Measurements from ENCODE around the gene ZNF444. TPM values are rescaled to one million over a fixed set of nuclear protein-coding genes. Genes with fewer than 3 reads are reported as not detected.
A peak's percentile ranks its signal among the peaks of the same experiment; 100 is the strongest.

Gene ZNF444
- polyA plus RNA-seq, 3 donors, result 2.7 to 6.9 (median 3.5) TPM

DNA sequence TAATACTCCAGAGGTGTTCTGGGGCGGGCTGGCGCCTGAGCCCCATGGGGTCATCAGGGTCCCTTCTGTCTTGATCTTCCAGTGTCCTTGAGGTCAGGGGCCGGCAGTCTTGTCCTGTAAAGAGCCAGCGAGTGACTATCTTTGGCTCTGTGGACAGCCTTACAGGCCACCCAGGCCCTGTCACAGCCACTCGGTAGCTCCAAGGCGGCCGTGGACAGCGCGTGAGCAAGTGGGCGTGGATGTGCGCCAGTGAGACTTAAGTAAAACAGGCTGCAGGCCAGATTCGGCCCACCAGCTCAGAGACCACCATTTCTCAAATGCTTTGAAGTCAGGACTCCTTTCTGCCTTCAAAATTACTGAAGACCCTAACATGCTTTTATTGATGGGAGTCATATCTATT is 3.7 kb downstream of the ZNF444 start:
- H3K4me3 Mint-ChIP-seq, result no peak overlapping the region
- no peaks in the 10 kb centered on the region for H3K9me3 ChIP-seq (replicated peaks in 1 of 2; ENCODE audit: control insufficient read depth in 1 of 2, insufficient read depth in 1 of 2, low read length in 2 of 2)

DNA sequence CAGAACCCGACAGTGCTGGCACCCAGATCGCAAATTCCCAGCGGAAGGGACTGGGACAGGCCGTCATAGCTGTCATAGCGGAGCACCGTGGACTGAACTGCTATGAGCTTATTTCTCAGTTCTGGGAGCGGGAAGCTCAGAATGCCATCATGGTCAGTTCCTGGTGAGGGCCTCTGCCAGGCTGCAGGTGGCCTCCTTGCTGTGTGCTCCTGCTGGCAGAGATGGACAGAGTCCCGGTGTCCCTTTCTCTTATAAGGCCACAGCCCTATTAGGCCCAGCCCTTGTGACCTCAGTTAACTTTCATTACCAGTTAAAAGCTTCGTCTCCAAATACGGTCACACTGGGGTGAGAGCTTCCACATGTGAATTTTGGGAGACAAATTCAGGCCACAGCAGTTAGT is 4.6 kb downstream of the ZNF444 start:
- TF ChIP-seq, protein P1, sequence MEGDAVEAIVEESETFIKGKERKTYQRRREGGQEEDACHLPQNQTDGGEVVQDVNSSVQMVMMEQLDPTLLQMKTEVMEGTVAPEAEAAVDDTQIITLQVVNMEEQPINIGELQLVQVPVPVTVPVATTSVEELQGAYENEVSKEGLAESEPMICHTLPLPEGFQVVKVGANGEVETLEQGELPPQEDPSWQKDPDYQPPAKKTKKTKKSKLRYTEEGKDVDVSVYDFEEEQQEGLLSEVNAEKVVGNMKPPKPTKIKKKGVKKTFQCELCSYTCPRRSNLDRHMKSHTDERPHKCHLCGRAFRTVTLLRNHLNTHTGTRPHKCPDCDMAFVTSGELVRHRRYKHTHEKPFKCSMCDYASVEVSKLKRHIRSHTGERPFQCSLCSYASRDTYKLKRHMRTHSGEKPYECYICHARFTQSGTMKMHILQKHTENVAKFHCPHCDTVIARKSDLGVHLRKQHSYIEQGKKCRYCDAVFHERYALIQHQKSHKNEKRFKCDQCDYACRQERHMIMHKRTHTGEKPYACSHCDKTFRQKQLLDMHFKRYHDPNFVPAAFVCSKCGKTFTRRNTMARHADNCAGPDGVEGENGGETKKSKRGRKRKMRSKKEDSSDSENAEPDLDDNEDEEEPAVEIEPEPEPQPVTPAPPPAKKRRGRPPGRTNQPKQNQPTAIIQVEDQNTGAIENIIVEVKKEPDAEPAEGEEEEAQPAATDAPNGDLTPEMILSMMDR (IDR thresholded peaks at IDR 0.05), result no peak
- H3K4me1 ChIP-seq (ENCODE audit: control insufficient read depth in 1 of 2, insufficient read depth in 2 of 2, low read length in 2 of 2), result peaks cover 5% of the 10 kb centered on the region in 2 donors

More for the DNA sequence above, 3.7 kb downstream of the ZNF444 start:
- TF ChIP-seq, protein P1 (IDR thresholded peaks at IDR 0.05), result no peak
- no peak overlapping the region for H2AFZ ChIP-seq (ENCODE audit: insufficient read depth, low read depth, low read length, poor library complexity, severe bottlenecking)
- Mint-ChIP-seq H3K27me3 (ENCODE audit: low read depth in 3 of 3) (peaks cover 0 to 2% (median 0%) of the 10 kb centered on the region in 3 donors), H3K27ac (peak overlapping the region in 1 of 7 donors; percentile 54), H3K9me3 (peaks cover 0 to 3% (median 2%) of the 10 kb centered on the region in 7 donors), H3K36me3 (peaks cover 11 to 29% of the 10 kb centered on the region in 2 donors), H3K4me1 (peaks cover 24% of the 10 kb centered on the region)
- H3K27me3 ChIP-seq (ENCODE audit: control insufficient read depth in 2 of 2, insufficient read depth in 2 of 2, low read length in 2 of 2), result no peaks in the 10 kb centered on the region
- no peak overlapping the region for H3K27ac ChIP-seq (ENCODE audit: low read depth in 1 of 2, low read length in 2 of 2)
- no peaks in the 10 kb centered on the region for H4K20me1 ChIP-seq (ENCODE audit: insufficient read depth, low read length)
- no peak overlapping the region for H3K9ac ChIP-seq (ENCODE audit: insufficient read depth, low read length, poor library complexity, severe bottlenecking)
- peaks cover 6% of the 10 kb centered on the region for H3K79me2 ChIP-seq (ENCODE audit: insufficient read depth, low read length)
- H3K36me3 ChIP-seq (replicated peaks in 1 of 2; ENCODE audit: control insufficient read depth in 1 of 2, insufficient read depth in 2 of 2, low read length in 2 of 2), result peaks cover 4 to 10% of the 10 kb centered on the region in 2 donors
- 85% methylated on average over 11 of the region's 12 CpGs for WGBS (ENCODE audit: insufficient coverage)
- no peak overlapping the region for H3K4me2 ChIP-seq (replicated peaks; ENCODE audit: extremely low read depth, low read length, poor library complexity, severe bottlenecking)
- no peak overlapping the region for H3K4me3 ChIP-seq (replicated peaks in 1 of 3; ENCODE audit: low read depth in 2 of 3, low read length in 3 of 3)
- intact Hi-C loops (cut with micrococcal nuclease), result no loop called here
- H3K4me1 ChIP-seq (ENCODE audit: control insufficient read depth in 1 of 2, insufficient read depth in 2 of 2, low read length in 2 of 2), result peaks cover 12% of the 10 kb centered on the region in 2 donors
- no peak for DNase-seq

More for the DNA sequence above, 4.6 kb downstream of the ZNF444 start:
- WGBS (ENCODE audit: insufficient coverage), result 100% methylated on average over 9 of the region's 10 CpGs
- Mint-ChIP-seq H3K9me3 (peaks cover 0 to 3% (median 2%) of the 10 kb centered on the region in 7 donors), H3K27me3 (ENCODE audit: low read depth in 3 of 3) (peaks cover 0 to 2% (median 0%) of the 10 kb centered on the region in 3 donors), H3K4me3 (no peak overlapping the region), H3K27ac (no peak overlapping the region), H3K4me1 (peaks cover 16% of the 10 kb centered on the region), H3K36me3 (peaks cover 13 to 34% of the 10 kb centered on the region in 2 donors)
- no peak overlapping the region for H3K4me3 ChIP-seq (replicated peaks in 1 of 3; ENCODE audit: low read depth in 2 of 3, low read length in 3 of 3)
- H4K20me1 ChIP-seq (ENCODE audit: insufficient read depth, low read length), result no peaks in the 10 kb centered on the region
- H3K79me2 ChIP-seq (ENCODE audit: insufficient read depth, low read length), result peaks cover 2% of the 10 kb centered on the region
- no peak overlapping the region for H3K4me2 ChIP-seq (replicated peaks; ENCODE audit: extremely low read depth, low read length, poor library complexity, severe bottlenecking)
- no peaks in the 10 kb centered on the region for H3K9me3 ChIP-seq (replicated peaks in 1 of 2; ENCODE audit: control insufficient read depth in 1 of 2, insufficient read depth in 1 of 2, low read length in 2 of 2)
- H3K27ac ChIP-seq (ENCODE audit: low read depth in 1 of 2, low read length in 2 of 2), result no peak overlapping the region
- peaks cover 4 to 10% of the 10 kb centered on the region in 2 donors for H3K36me3 ChIP-seq (replicated peaks in 1 of 2; ENCODE audit: control insufficient read depth in 1 of 2, insufficient read depth in 2 of 2, low read length in 2 of 2)
- H3K9ac ChIP-seq (ENCODE audit: insufficient read depth, low read length, poor library complexity, severe bottlenecking), result no peak overlapping the region
- intact Hi-C loops (cut with micrococcal nuclease), result no loop called here
- H2AFZ ChIP-seq (ENCODE audit: insufficient read depth, low read depth, low read length, poor library complexity, severe bottlenecking), result no peak overlapping the region
- DNase-seq, result no peak
- H3K27me3 ChIP-seq (ENCODE audit: control insufficient read depth in 2 of 2, insufficient read depth in 2 of 2, low read length in 2 of 2), result no peaks in the 10 kb centered on the region
